Naive thymus-derived CD8-positive, alpha-beta T cell (primary cell): ENCODE measurements around the gene PSMD8. TPM values are rescaled to one million over a fixed set of nuclear protein-coding genes. Genes with fewer than 3 reads are reported as not detected.

Experiments used
- ATAC-seq, 2 donors: fragments of 150-1000 bp; cut with Tn5 transposase in 1 of 2; sonication (Bioruptor Pico), chemical (Tn5 transposase) in 1 of 2; 1 replicate in 1 of 2; 2 replicates in 1 of 2; pipeline ENCODE4 v1.10.0; 2021; ENCODE audit warnings: mild to moderate bottlenecking in 2 of 2, moderate library complexity in 2 of 2
- POLR2A ChIA-PET: fragments of 350-600 bp; sonication (Branson Sonifier 250); formaldehyde crosslinking; loops from one replicate; lab custom pipeline; 2021; ENCODE audit warnings: antibody characterized with exemption; lab: Charles Lee
- DNase-seq, 10 donors: peaks; one replicate each; pipeline versions ENCODE4 v3.0.0 to v3.0.0-alpha.2; 2020 to 2022
- H3K27ac Mint-ChIP-seq, 10 donors: one replicate each; pipeline ENCODE4 v1.8.0; 2020 to 2022; ENCODE audit warnings: mild to moderate bottlenecking in 10 of 10, mixed read lengths in 10 of 10, moderate library complexity in 4 of 10, inconsistent platforms in 1 of 10
- H3K27me3 Mint-ChIP-seq, 5 donors: one replicate each; pipeline ENCODE4 v1.8.0; 2021 to 2022; ENCODE audit warnings: mixed read lengths in 5 of 5
- H3K36me3 Mint-ChIP-seq, 3 donors: one replicate each; pipeline ENCODE4 v1.8.0; 2020 to 2022; ENCODE audit warnings: mixed read lengths in 3 of 3, mild to moderate bottlenecking in 2 of 3, inconsistent platforms in 1 of 3
- H3K4me1 Mint-ChIP-seq, 4 donors: one replicate each; pipeline ENCODE4 v1.8.0; 2021 to 2022; ENCODE audit warnings: mixed read lengths in 4 of 4
- H3K4me3 Mint-ChIP-seq, 10 donors: one replicate each; pipeline ENCODE4 v1.8.0; 2020 to 2022; ENCODE audit warnings: mild to moderate bottlenecking in 10 of 10, mixed read lengths in 10 of 10, moderate library complexity in 6 of 10, inconsistent platforms in 1 of 10
- H3K9me3 Mint-ChIP-seq, 9 donors: one replicate each; pipeline ENCODE4 v1.8.0; 2020 to 2022; ENCODE audit warnings: mixed read lengths in 9 of 9, mild to moderate bottlenecking in 3 of 9, inconsistent platforms in 1 of 9, moderate library complexity in 1 of 9
- polyA plus RNA-seq, 3 donors: library from polyadenylated mRNA; unstranded; fragments of 300-500 nt; fragmentation: Illumina TruSeq; gene quantifications; one replicate each; pipeline ENCODE4 v1.2.3, GENCODE V29; 2021
- total RNA-seq, 8 experiments: library from RNA in 2 of 8; stranded (reverse) in 2 of 8; gene quantifications; one replicate each; pipeline ENCODE4 v1.2.3 and lab custom pipeline; 2021 to 2026

The PSMD8 gene
- total and polyA plus RNA-seq, 5 experiments from 2014 or later, result 73.8 to 139 (median 137) TPM

GRCh38 chr19:38389101-38389925, 14.9 kb downstream of the PSMD8 start:
- no peak for ATAC-seq
- Mint-ChIP-seq H3K4me3 (peak overlapping the region; percentile 19 to 82 (median 70)), H3K9me3 (no peaks in the 10 kb centered on the region), H3K27ac (peak overlapping the region in 1 of 10 donors; percentile 43), H3K36me3 (peaks cover 0 to 22% (median 4%) of the 10 kb centered on the region in 3 donors), H3K4me1 (peaks cover 15 to 29% (median 26%) of the 10 kb centered on the region in 4 donors), H3K27me3 (peaks cover 10 to 34% (median 24%) of the 10 kb centered on the region in 5 donors)
- no peak for DNase-seq
- POLR2A ChIA-PET, result interaction anchor here (3.7 to 6.4 kb wide), 2 partner anchors 13 to 14 kb away, joined by 19 to 48 read pairs; partner anchors contain the start of genes FAM98C and PSMD8

- POLR2A ChIA-PET, result interaction anchor here (0.6 to 6.4 kb wide), 3 partner anchors 13 to 72 kb away, joined by 3 to 48 read pairs (median 19); partner anchors contain the start of genes FAM98C and PSMD8
- H3K27me3 Mint-ChIP-seq, result peaks cover 10 to 27% (median 15%) of the 10 kb centered on the region in 5 donors
- peaks cover 17 to 34% (median 28%) of the 10 kb centered on the region in 4 donors for H3K4me1 Mint-ChIP-seq
- H3K9me3 Mint-ChIP-seq, result no peaks in the 10 kb centered on the region
- DNase-seq (no peak), ATAC-seq (no peak)
- peak overlapping the region in 7 of 10 donors; percentile 3 to 82 (median 50) for H3K4me3 Mint-ChIP-seq
- H3K36me3 Mint-ChIP-seq, result peaks cover 0 to 12% (median 2%) of the 10 kb centered on the region in 3 donors
- peak overlapping the region in 3 of 10 donors; percentile 11 to 28 (median 20) for H3K27ac Mint-ChIP-seq
Observed at GRCh38 chr19:38389957-38390924, 15.9 kb downstream of the PSMD8 start.

GRCh38 chr19:38391911-38392464, 17.6 kb downstream of the PSMD8 start:
- peaks cover 20 to 40% (median 35%) of the 10 kb centered on the region in 4 donors for H3K4me1 Mint-ChIP-seq
- no peak overlapping the region for H3K4me3 Mint-ChIP-seq
- no peaks in the 10 kb centered on the region for H3K9me3 Mint-ChIP-seq
- ATAC-seq, result no peak
- H3K36me3 Mint-ChIP-seq, result peaks cover 0 to 6% (median 2%) of the 10 kb centered on the region in 3 donors
- H3K27ac Mint-ChIP-seq, result no peak overlapping the region
- no peak for DNase-seq
- POLR2A ChIA-PET, result interaction anchor here (3.2 to 6.4 kb wide), 2 partner anchors 11 to 16 kb away, joined by 17 to 48 read pairs; partner anchors contain the start of genes FAM98C and PSMD8
- H3K27me3 Mint-ChIP-seq, result peaks cover 10 to 27% (median 15%) of the 10 kb centered on the region in 5 donors

GRCh38 chr19:38392707-38393308, 18.4 kb downstream of the PSMD8 start:
- Mint-ChIP-seq H3K4me3 (peak overlapping the region in 1 of 10 donors; percentile 4), H3K27me3 (peaks cover 7 to 27% (median 9%) of the 10 kb centered on the region in 5 donors), H3K4me1 (peaks cover 15 to 33% (median 28%) of the 10 kb centered on the region in 4 donors), H3K9me3 (no peaks in the 10 kb centered on the region), H3K27ac (no peak overlapping the region), H3K36me3 (peaks cover 0 to 2% (median 0%) of the 10 kb centered on the region in 3 donors)
- POLR2A ChIA-PET, result interaction anchor here (3.2 to 6.4 kb wide), 2 partner anchors 10 to 17 kb away, joined by 17 to 48 read pairs; partner anchors contain the start of genes FAM98C and PSMD8
- DNase-seq, result no peak
- ATAC-seq, result no peak

GRCh38 chr19:38394488-38394887, 20.1 kb downstream of the PSMD8 start:
- peak; percentile 69 to 73 for ATAC-seq
- POLR2A ChIA-PET, result interaction anchor here (0.5 to 3.8 kb wide), 6 partner anchors 9 to 519 kb away, joined by 4 to 34 read pairs (median 7); partner anchors contain the start of genes FAM98C and PSMD8
- Mint-ChIP-seq H3K4me1 (peaks cover 11 to 24% (median 20%) of the 10 kb centered on the region in 4 donors), H3K4me3 (peak overlapping the region; percentile 56 to 86 (median 77)), H3K9me3 (no peaks in the 10 kb centered on the region), H3K27ac (peak overlapping the region in 6 of 10 donors; percentile 69 to 88 (median 85)), H3K36me3 (no peaks in the 10 kb centered on the region), H3K27me3 (peaks cover 0 to 26% (median 5%) of the 10 kb centered on the region in 5 donors)
- DNase-seq, result peak; percentile 35 to 85 (median 60)

- peak in 6 of 10 donors; percentile 19 to 57 (median 42) for DNase-seq
- Mint-ChIP-seq H3K27me3 (peaks cover 0 to 24% (median 0%) of the 10 kb centered on the region in 5 donors), H3K27ac (peak overlapping the region in 6 of 10 donors; percentile 69 to 88 (median 85)), H3K9me3 (no peaks in the 10 kb centered on the region), H3K4me1 (peaks cover 9 to 24% (median 17%) of the 10 kb centered on the region in 4 donors), H3K4me3 (peak overlapping the region; percentile 56 to 84 (median 77)), H3K36me3 (no peaks in the 10 kb centered on the region)
- POLR2A ChIA-PET, result interaction anchor here (0.6 to 3.8 kb wide), 9 partner anchors 8 to 1040 kb away, joined by 3 to 34 read pairs (median 5); partner anchors contain the start of genes FAM98C, PSMD8, RINL and RPS16
- ATAC-seq, result peak; percentile 84 to 86
Observed at GRCh38 chr19:38395381-38396114, 21.2 kb downstream of the PSMD8 start.

- H3K27me3 Mint-ChIP-seq, result peaks cover 0 to 12% (median 0%) of the 10 kb centered on the region in 5 donors
- POLR2A ChIA-PET, result interaction anchor here (1.8 kb wide), 1 partner anchor 25 kb away, joined by 4 read pairs; the partner anchor contains the start of gene PSMD8
- no peaks in the 10 kb centered on the region for H3K36me3 Mint-ChIP-seq
- no peak overlapping the region for H3K27ac Mint-ChIP-seq
- ATAC-seq (no peak), DNase-seq (no peak)
- H3K4me3 Mint-ChIP-seq, result no peak overlapping the region
- peaks cover 9 to 34% (median 28%) of the 10 kb centered on the region in 4 donors for H3K4me1 Mint-ChIP-seq
- H3K9me3 Mint-ChIP-seq, result no peaks in the 10 kb centered on the region
Observed at GRCh38 chr19:38399081-38399480, 24.7 kb downstream of the PSMD8 start.

- H3K27me3 Mint-ChIP-seq, result peaks cover 0 to 11% (median 0%) of the 10 kb centered on the region in 5 donors
- no peak overlapping the region for H3K4me3 Mint-ChIP-seq
- H3K36me3 Mint-ChIP-seq, result no peaks in the 10 kb centered on the region
- POLR2A ChIA-PET, result interaction anchor here (1.4 to 1.8 kb wide), 2 partner anchors 12 to 25 kb away, joined by 4 read pairs; partner anchors contain the start of genes GGN and PSMD8
- H3K4me1 Mint-ChIP-seq, result peaks cover 10 to 32% (median 29%) of the 10 kb centered on the region in 4 donors
- ATAC-seq (no peak), DNase-seq (no peak)
- H3K9me3 Mint-ChIP-seq, result no peaks in the 10 kb centered on the region
- peak overlapping the region in 1 of 10 donors; percentile 71 for H3K27ac Mint-ChIP-seq
Observed at GRCh38 chr19:38399537-38399936, 25.2 kb downstream of the PSMD8 start.

GRCh38 chr19:38400361-38400760, 26.0 kb downstream of the PSMD8 start:
- peak overlapping the region in 1 of 10 donors; percentile 66 for H3K27ac Mint-ChIP-seq
- no peak for ATAC-seq
- DNase-seq, result no peak
- peak overlapping the region in 1 of 10 donors; percentile 45 for H3K4me3 Mint-ChIP-seq
- no peaks in the 10 kb centered on the region for H3K9me3 Mint-ChIP-seq
- H3K4me1 Mint-ChIP-seq, result peaks cover 10 to 29% (median 26%) of the 10 kb centered on the region in 4 donors
- POLR2A ChIA-PET, result interaction anchor here (1.4 to 1.8 kb wide), 2 partner anchors 13 to 26 kb away, joined by 4 read pairs; partner anchors contain the start of genes GGN and PSMD8
- H3K27me3 Mint-ChIP-seq, result peaks cover 0 to 10% (median 0%) of the 10 kb centered on the region in 5 donors
- peaks cover 0 to 2% (median 0%) of the 10 kb centered on the region in 3 donors for H3K36me3 Mint-ChIP-seq

GRCh38 chr19:38401148-38401547, 26.8 kb downstream of the PSMD8 start:
- ATAC-seq, result no peak
- H3K4me3 Mint-ChIP-seq, result peak overlapping the region in 1 of 10 donors; percentile 64
- peaks cover 11 to 29% (median 26%) of the 10 kb centered on the region in 4 donors for H3K4me1 Mint-ChIP-seq
- POLR2A ChIA-PET, result interaction anchor here (1.4 kb wide), 1 partner anchor 13 kb away, joined by 4 read pairs; the partner anchor contains the start of gene GGN
- peaks cover 0 to 10% (median 0%) of the 10 kb centered on the region in 5 donors for H3K27me3 Mint-ChIP-seq
- peak overlapping the region in 3 of 10 donors; percentile 2 to 82 (median 56) for H3K27ac Mint-ChIP-seq
- DNase-seq, result no peak
- H3K36me3 Mint-ChIP-seq, result peaks cover 0 to 5% (median 0%) of the 10 kb centered on the region in 3 donors
- H3K9me3 Mint-ChIP-seq, result no peaks in the 10 kb centered on the region
